Activated CD4-positive, alpha-beta T cell treated with anti-CD3 and anti-CD28 coated beads, Interleukin-2, amount 50 U/mL, for 1 hour (primary cell): ENCODE data around the gene TMEM143.
"Not testable (repeated sequence)": the region's sequence is repeated elsewhere in the genome, so short reads cannot be mapped to it uniquely, and the experiment has no call there.

ENCODE experiments used
- DNase-seq: peaks from one replicate; pipeline ENCODE4 v3.0.0-alpha.2; 2020

The TMEM143 gene

DNA sequence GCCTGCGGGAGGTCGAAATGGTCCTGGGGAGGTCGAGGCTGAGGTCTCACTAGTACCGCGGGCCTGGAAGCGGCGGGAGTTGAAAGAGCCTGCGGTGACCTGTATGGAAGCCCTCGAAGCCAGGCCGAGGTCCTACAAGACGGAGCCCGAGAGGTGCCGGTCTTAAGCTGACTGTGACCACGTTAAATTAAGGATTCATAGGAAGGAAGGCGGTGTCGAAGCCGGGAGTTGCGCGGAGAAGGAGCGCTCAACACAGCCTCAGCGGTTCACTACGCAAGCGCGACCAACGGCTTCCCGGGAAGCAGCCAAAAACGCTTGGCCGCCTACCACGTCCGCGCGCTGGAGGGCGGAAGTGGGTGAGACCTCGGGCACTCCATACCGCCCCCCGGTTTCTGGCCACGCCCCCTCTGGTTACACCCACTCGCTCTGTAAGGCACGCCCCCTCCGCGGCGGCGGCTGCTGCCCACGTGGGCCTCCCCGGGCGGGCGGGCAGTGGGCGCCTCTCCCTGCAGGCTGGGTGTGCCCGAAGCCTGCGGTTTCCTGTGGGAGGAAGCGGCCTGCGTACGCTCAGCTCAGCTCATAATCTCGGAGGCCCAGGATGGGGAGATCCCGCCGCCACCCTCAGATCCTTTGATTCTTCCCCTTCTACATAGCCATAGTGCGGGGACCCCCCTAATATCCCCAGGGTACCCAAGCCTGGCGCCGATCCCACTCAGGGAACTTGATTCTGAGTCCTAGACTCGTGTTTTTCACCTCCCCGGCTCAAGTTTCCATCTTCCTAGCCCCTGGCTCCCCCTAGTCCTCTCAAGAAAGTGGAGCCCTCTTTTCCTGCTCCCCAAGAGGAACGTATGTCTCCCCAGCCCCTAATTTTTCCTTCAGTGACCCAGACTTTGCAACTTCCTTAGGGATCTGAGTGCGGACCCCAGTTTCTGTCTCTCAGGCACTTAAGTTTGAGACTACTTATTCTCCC lies 41.8 kb downstream of the TMEM143 start:
- peak; percentile 100 for DNase-seq

DNA sequence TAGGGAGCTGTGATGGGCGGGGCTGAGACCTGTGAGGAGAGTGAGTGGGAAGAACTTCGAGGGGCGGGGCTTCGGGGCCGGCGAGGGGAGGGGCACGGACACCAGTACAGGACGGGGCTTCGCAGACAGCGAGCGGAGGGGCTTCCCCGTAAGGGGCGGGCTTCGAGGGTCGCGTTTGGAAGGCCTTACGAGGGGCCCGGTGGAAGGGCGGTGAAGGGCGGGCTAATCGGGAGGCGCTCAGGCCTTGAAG lies 42.4 kb downstream of the TMEM143 start:
- DNase-seq = peak; percentile 97

DNA sequence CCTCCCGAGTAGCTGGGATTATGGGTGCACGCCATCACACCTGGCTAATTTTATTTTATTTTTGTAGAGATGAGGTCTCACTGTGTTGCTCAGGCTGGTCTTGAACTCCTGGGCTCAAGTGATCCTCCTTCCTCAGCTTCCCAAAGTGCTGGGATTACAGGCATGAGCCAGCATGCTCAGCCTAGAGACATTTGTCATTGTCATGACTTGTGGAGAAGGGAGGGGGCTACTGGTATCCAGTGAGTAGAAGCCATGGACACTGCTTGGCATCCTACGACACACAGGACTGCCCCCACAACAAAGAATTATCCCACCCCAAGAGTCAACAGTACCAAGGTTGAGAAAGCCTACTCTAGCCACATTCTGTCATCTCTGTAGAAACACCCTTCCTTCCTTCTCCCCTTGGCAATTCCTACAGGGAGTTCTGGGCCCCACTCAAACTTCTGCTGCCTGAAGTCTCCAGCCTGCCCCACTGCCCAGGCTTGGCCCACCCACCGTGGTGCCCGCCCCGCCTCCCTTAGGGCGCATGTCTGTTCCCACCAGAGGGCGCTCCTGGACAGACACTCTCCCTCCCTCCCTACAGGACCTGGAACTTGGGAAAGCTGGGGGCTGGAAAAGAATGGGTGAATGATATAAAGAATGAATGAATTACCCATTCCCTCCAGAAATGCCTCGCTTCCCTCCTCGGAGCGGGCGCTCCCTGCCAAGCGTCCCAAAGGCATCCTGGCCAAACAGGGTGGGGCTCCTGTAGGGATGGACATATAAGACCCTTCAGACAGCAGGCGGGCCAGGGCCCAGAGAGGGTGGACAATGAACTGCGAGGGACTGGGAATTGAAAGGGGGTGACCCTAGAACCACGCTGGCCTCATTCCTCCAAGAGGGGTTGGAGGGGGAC lies 43.8 kb downstream of the TMEM143 start:
- DNase-seq = peak; percentile 79

DNA sequence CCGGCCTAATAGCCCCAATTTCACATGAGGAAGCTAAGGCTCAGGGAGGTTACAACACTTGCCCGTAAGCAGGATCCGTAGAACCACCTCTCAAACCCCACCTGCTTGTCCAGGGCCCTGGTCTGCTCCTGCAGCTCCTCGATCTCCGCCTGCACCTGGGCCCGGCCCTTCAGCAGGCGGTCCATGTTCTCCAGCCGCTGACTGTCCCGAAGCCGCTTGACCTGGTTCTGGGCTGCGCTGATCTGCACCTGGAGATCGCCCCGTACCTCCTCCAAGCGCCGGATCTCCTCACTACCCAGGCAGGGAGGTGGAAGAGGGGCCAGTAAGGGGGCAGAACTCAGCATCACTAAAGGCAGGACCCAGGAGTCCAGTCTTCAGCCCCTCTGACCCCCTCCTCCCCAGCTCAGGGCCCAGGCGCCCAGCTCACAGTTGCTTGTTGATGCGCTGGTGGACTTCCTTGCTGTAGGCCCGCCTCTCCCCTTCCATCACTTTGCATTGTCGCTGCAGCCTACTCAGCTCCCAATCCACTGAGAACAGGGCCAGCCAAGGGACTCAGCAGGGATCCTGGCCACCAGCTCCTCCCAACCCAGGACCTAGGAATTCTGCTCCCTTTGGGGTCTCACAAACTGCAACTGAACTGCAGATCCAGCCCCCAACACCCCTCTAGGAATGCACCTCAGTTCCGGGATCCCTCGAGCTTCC lies 45.3 kb downstream of the TMEM143 start:
- no peak for DNase-seq

DNA sequence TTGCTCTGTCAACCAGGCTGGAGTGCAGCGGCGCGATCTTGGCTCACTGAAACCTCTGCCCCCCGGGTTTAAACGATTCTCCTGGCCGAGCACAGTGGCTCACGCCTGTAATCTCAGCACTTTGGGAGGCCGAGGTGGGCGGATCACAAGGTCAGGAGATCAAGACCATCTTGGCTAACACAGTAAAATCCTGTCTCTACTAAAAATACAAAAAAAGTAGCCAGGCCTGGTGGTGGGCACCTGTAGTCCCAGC lies 46.1 kb downstream of the TMEM143 start:
- DNase-seq = not testable (repeated sequence)

DNA sequence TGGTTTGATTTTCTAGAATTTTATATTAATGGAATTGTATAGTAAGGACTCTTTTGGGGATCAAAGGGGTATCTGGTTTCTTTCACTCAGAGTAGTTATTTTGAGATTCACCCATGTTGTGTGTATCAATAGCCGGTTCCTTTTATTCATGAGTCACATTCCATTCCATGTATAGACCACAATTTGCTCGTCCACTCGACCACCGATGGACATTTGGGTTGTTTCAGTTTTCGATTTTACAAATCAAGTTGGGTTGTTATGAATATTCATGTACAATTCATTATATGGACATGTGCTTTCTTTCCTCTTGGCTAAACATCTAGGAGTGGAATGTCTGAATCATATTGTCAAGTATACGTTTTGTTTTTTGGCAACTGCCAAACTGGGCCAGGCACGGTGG lies 48.0 kb downstream of the TMEM143 start:
- no peak for DNase-seq

DNA sequence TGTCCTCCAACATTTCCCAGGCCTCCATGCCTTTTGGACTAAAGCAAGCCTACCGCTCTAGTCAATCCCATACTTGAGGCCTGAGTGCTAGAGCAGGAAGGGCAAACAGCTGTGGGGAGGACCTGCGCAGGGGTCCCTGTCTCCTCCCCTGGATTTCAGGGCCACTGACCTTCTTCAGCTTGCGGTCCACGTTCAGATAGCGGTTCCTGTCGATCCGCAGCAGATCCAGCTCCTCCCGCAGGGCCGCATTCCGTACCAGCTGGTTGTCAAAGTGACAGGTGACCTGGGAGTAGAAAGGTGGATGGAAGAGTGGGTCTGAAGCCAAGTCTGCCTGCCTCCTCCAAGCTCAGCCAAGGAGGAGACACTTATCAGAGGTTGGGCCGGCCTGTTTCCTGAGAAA lies 52.4 kb downstream of the TMEM143 start:
- no peak for DNase-seq

DNA sequence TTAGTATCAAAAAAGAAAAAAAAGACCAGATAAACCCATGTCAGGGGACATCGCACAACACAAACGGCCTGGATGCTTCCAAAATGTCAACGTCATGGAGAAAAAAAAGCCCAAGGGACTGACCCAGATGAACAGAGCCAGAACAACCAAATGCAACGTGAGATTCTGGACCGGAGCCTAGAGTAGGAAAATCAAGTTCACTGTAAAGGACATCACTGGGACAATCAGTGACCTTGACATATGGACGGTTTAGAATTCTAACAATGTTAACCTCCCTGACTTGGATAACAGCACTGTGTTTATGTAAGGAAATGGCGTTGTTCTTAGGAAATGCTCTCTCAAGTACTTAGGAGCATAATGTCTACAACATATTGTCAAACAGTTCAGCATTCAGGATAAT lies 53.5 kb downstream of the TMEM143 start:
- no peak for DNase-seq

DNA sequence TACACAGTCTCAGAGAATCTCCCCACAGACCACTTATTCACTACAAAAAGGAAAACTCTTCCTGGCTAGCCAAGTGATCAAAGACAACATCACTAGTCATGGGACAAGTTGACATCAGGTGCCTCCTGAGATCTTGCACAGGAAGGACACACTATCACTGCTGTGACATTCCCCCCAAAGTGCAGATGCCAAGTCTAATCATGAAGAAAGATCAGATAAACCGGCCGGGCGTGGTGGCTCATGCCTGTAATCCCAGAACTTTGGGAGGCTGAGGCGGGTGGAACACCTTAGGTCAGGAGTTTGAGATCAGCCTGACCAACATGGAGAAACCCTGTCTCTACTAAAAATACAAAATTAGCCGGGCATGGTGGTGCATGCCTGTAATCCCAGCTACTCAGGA lies 54.0 kb downstream of the TMEM143 start:
- DNase-seq = not testable (repeated sequence)

DNA sequence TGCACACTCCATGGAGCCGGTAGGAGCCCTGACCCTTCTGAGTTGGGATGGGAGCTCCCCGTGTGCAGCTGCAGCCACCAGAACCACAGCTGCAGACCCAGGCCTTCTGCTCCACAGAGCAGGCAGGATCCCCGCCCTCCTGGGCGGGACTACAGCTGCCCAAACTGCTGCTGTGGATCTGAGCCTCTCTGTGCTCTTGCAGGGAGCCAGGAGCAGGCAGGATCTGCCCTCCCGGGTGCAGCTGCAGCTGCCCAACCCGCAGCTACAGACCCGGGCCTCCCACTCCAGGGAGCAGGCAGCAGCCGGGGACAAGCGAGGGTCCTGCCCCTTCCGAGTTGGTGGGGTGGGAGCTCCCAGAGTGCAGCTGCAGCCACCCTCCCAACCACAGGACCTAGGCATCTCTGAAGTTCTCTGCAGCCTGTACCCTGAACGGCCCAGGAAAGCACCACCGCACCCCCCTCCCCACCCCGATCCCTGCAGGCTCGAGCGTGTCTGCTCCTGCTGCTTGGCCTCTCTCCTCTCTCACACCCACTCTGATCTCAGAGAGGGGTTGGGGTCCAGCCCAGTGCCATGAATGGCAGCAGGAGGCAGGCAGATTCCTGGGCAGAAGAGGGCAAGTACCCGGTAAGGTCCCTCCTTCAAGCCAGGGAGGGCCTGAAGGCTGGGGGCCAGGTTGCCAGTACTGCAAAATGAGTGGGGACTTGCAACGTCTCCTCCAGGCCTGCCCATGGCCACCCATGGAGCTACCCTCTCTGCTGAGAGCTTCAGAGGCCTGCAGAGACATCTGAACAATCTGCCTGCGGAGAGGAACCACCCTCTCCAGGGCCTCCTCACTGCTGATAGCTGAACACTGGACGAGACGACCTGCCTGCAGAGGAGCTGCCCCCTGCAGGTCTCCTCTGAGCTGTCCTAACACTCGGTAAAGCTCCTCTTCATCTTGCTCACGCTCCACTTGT lies 54.8 kb downstream of the TMEM143 start:
- DNase-seq = no peak

DNA sequence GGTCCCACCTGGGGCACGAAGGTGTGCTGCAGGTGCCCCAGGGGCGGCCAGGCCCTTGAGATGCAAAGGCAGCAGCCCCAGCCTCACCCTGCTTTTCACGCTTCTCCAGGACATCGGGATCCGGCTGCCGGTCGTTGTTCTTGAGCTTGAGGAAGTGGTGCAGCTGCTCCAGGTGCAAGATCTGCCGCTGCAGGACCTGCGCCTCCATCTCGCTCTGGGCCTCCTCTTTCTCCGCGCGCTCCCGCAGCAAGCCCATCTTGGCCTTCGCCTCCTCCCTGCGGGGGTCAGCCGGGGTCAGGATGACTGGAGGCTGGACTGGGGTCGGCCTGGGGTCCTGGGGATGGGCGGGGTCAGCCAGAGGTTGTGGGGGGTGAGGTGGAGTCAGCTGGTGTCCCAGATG lies 59.9 kb downstream of the TMEM143 start:
- DNase-seq = no peak

DNA sequence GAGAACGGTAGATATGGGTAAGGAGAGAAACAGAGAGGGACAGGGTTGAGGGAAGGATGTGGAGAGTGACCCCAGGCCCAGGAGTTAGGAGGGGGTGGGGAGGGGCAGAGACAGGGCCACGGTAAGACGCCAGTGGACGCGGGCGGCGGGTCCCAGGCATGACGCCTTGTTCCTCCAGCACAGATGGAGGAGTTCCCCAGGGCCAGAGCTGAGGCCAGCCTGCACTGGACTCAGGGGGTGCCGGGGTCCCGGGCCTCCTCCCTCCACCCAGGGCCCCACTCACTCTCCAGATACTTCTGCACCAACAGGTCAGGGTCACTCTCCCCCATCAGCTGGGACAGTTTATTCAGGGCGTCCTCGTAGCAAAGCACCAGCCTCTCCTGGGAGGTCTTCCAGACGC lies 60.4 kb downstream of the TMEM143 start:
- DNase-seq = no peak

DNA sequence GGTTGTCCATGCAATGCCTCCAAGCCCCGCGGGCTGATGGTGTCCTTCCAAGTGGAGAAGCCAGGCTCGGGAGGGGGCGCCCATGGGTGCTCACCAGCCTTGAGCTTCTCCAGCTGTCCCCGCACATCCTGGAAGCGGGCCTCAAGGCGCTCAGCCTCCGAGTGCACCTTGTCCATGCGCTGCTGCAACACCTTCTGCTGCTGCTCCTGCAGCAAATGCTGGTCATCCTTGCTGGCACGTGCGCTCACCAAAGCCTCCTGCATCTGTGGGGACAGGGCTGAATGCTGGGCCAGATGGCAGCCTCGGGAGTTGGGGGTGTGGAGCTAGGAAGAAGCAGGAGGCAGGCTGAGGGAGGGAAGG lies 61.2 kb downstream of the TMEM143 start:
- DNase-seq = no peak

DNA sequence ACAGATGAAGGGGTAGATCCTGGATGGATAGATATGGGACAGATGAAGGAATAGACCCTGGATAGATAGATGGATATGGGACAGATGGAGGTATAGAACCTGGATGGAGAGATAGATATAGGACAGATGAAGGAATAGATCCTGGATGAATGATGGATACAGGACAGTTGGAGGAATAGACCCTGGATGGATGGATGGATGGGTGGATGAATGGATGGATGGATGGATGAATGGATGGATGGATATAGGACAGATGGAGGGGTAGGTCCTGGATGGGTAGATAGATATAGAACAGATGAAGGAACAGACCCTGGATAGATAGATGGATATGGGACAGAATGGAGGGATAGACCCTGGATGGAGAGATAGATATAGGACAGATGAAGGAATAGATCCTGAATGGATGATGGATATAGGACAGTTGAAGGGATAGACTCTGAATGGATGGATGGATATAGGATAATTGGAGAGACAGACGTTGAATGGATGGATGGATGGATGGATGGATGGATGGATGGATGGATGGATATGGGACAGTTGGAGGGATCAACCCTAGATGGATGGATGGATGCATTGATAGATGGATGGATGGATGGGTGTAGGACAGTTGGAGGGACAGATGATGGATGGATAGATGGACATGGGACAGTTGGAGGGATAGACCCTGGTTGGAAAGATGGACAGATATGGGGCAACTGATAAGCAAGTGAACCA lies 61.7 kb downstream of the TMEM143 start:
- no peak for DNase-seq

DNA sequence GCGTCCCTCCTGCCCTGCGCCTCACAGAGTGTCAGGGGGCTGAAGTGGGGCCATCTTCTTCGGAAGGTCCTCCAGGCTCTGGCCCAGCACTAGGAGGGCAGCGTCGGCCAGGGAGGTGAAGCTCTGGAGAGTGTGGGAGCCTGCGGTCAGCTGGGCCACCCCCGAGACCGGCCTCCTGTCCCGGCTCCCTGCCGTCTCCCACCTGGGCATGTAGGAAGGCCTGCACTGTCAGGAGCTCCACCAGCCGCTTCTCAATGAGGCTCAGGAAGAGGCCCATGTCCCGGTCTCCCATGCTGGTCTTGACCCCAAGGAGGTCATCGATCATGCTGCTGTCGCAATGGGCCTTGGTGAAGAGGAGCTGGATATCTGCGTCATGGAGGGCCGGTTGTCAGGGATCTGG lies 65.8 kb downstream of the TMEM143 start:
- no peak for DNase-seq

DNA sequence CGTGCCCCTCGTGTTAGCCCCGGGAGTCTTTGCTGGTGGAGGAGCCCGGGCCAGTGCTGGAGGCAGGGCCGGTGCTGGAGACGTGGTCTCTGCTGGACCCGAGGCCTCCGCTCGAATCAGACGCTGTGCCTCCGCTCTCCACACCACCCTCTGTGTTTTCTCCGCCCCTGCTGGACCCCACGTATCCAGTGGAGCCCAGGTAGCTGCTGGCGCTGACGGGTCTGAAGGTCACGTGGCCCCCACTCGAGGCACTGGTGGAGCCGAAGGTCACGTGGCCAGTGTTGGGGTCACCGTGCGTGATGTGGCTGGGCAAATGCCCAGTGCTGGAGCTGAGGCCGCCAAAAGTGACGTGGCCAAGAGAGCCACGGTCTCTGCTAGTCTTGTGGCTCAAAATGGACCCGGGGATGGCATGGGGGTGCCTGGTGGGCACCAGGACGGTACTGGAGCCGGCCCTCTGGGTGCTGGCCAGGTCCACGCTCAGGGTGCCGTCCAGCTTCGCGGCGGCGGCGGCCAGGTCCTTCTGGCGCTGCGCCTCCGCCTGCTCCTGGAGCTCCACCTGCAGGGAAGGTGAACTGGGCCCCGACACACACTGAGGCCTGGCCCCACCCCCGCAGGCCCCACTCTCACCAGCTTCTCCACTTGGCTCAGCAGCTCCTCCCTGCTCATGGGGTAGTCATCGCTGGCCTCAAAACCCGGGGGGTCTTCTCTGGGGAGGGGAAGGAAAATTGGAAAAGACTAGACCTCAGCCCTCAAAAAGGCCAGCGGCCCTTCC lies 66.6 kb downstream of the TMEM143 start:
- no peak for DNase-seq

DNA sequence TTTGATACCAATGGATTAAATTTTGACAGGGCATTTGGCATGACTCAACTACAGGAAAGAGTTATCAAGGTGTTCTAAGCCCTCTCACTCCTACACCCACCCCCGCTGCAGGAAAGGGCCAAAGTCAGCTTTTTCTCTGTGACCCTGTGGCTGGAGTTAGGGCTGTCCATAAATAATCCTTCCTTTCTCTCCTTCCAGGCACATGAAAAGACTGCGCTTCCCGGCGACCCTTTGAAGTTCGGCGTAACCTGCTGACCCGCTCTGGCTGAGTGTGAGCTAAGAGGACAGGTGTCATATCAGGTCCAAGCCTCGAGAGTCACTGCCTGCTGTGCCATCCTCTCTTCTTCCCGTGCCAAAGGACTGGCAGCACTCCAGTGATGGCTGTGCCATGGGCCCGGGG lies 68.3 kb downstream of the TMEM143 start:
- no peak for DNase-seq

DNA sequence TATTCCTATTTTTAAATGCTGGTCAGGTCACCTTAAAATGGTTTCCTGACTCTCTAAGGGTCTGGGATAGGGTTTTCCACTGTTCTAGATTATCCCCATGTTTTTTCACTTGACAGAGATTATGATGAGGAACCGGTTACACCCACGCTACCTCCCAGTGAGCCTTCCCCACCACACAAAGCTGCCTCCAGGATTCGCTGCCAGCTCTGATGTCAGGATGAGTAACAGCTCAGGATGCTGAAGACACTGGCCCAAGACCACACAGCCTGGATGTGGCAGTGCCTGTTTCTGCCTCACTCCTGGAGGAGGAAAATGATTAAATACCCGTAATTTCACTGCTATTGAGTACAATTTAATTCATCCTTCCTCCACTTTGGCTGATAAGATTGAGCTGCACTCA lies 70.9 kb downstream of the TMEM143 start:
- DNase-seq = no peak

DNA sequence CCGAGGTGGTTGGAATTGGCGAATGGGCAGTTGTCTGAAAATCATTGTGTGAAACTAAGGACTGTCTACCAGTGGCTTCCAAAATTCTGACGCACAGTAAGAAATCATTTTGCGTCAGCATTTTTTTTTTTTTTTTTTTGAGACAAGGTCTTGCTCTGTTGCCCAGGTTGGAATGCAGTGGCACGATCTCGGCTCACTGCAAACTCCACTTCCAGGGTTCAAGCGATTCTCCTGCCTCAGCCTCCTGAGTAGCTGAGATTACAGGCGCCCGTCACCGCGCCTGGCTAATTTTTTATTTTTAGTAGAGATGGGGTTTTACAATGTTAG lies 72.3 kb downstream of the TMEM143 start:
- DNase-seq = not testable (repeated sequence)

DNA sequence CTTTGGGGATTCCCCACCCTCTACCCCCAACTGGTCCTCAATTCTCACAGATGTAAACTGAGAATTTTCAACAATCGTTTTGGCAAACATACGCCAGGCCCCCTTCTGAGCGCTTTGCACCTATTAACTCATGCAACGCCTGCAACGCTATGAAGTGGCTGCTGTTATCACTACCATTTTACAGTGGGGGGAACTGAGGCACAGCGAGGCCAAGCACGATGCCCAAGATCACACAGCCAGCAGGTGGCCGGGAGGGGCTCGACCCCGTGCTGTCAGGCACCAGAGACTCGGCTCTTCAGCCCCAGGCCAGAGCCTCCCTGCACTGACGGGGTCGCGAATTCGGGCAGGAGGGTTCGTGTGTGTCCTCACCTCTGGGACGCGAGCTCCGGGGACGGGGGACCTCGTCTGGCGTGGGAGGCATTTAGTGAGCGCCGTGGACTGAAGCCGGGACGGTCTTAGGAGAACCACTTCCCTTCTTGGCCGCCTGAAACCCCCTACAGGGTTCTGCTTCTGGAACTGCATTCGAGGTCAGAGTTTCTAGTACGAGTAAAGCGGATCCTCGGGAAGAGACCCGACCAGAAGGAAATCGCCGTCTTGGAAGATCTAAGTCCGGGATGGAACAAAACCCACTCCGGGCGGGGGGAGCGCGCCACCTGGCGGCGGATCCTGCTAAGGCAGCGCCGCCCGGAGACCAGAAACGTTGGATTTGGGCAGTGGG lies 72.8 kb downstream of the TMEM143 start:
- peak; percentile 61 for DNase-seq

DNA sequence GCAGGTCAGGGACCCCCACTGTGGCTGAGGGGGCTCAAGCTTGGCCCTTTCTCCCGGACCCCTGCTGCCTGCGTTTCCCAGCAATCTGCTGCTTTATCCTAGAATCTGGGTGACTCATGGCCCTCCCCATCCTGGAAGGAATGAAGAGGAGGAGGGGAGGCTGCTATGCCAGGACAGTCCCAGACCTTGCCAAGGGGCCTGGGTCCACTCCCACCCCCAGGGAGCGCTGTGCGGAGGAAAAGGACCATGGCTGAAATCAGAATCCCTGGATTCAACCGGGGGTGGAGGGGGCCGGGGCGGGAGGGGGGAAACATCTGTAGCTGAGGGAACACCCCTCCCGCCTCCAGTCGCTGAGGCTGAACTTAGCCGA lies 73.4 kb downstream of the TMEM143 start:
- no peak for DNase-seq
